Measurements from ENCODE around the gene GALT. TPM values are rescaled to one million over a fixed set of nuclear protein-coding genes. Genes with fewer than 3 reads are reported as not detected.

Gene GALT
- total RNA-seq, 2 donors from 2014 or later = 44.3 to 49.3 TPM

DNA sequence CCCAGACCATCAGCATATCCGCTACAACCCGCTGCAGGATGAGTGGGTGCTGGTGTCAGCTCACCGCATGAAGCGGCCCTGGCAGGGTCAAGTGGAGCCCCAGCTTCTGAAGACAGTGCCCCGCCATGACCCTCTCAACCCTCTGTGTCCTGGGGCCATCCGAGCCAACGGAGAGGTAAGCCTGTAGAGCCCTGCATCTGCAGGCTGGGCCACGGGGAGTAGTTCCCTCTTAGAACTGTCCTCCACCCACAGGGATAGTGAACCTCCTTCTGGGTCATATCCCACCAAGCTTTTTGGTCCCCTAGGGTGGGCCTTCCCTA is 569 bp downstream of the GALT start:
- DNase-seq = no peak
- Histone ChIP-seq H3K27ac (ENCODE audit: low read depth, low read length) (no peak overlapping the region), H3K4me3 (ENCODE audit: low read length) (peak overlapping the region; percentile 87), H3K9me3 (ENCODE audit: control insufficient read depth, low read length) (no peaks in the 10 kb centered on the region), H3K9ac (ENCODE audit: extremely low read depth, low read length, poor library complexity, severe bottlenecking) (peak overlapping the region; percentile 65), H3K36me3 (ENCODE audit: control insufficient read depth, insufficient read depth, low read length) (peaks cover 28% of the 10 kb centered on the region), H3K4me1 (ENCODE audit: control insufficient read depth, insufficient read depth, low read length) (peaks cover 14% of the 10 kb centered on the region), H3K27me3 (ENCODE audit: control insufficient read depth, insufficient read depth, low read length, poor library complexity, severe bottlenecking) (no peaks in the 10 kb centered on the region)
- H3K27me3 Mint-ChIP-seq (ENCODE audit: insufficient read depth) = no peaks in the 10 kb centered on the region
- peak overlapping the region; percentile 83 for H3K4me3 Mint-ChIP-seq
- 0 to 10% methylated on average over 2 to 8 of the region's 8 CpGs for WGBS, 2 experiments (ENCODE audit: insufficient coverage in 1 of 2, insufficient read length in 1 of 2)
- H3K27ac Mint-ChIP-seq = peak overlapping the region; percentile 89
- H3K36me3 Mint-ChIP-seq (ENCODE audit: low read depth) = peaks cover 20% of the 10 kb centered on the region
- no peaks in the 10 kb centered on the region for H3K9me3 Mint-ChIP-seq
- H3K4me1 Mint-ChIP-seq = peaks cover 34% of the 10 kb centered on the region
- TF ChIP-seq, protein P1, sequence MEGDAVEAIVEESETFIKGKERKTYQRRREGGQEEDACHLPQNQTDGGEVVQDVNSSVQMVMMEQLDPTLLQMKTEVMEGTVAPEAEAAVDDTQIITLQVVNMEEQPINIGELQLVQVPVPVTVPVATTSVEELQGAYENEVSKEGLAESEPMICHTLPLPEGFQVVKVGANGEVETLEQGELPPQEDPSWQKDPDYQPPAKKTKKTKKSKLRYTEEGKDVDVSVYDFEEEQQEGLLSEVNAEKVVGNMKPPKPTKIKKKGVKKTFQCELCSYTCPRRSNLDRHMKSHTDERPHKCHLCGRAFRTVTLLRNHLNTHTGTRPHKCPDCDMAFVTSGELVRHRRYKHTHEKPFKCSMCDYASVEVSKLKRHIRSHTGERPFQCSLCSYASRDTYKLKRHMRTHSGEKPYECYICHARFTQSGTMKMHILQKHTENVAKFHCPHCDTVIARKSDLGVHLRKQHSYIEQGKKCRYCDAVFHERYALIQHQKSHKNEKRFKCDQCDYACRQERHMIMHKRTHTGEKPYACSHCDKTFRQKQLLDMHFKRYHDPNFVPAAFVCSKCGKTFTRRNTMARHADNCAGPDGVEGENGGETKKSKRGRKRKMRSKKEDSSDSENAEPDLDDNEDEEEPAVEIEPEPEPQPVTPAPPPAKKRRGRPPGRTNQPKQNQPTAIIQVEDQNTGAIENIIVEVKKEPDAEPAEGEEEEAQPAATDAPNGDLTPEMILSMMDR (conservative IDR thresholded peaks at IDR 0.05) = no peak

DNA sequence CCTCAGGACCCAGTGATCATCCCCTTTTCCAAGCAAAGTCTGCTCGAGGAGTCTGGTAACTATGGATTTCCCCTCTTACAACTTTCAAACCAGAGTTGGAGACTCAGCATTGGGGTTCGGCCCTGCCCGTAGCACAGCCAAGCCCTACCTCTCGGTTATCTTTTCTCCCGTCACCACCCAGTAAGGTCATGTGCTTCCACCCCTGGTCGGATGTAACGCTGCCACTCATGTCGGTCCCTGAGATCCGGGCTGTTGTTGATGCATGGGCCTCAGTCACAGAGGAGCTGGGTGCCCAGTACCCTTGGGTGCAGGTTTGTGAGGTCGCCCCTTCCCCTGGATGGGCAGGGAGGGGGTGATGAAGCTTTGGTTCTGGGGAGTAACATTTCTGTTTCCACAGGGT is 1.2 kb downstream of the GALT start:
- DNase-seq = no peak
- H3K9ac ChIP-seq (ENCODE audit: extremely low read depth, low read length, poor library complexity, severe bottlenecking) = no peak overlapping the region
- no peaks in the 10 kb centered on the region for H3K27me3 ChIP-seq (ENCODE audit: control insufficient read depth, insufficient read depth, low read length, poor library complexity, severe bottlenecking)
- H3K4me3 ChIP-seq (ENCODE audit: low read length) = peak overlapping the region; percentile 87
- TF ChIP-seq, protein P1 (conservative IDR thresholded peaks at IDR 0.05) = no peak
- no peak overlapping the region for H3K27ac ChIP-seq (ENCODE audit: low read depth, low read length)
- WGBS, 2 experiments (ENCODE audit: insufficient coverage in 1 of 2, insufficient read length in 1 of 2) = 87 to 88% methylated on average over 9 to 10 of the region's 10 CpGs
- Mint-ChIP-seq H3K9me3 (no peaks in the 10 kb centered on the region), H3K27me3 (ENCODE audit: insufficient read depth) (no peaks in the 10 kb centered on the region), H3K27ac (no peak overlapping the region), H3K4me1 (peaks cover 40% of the 10 kb centered on the region), H3K4me3 (peak overlapping the region; percentile 83), H3K36me3 (ENCODE audit: low read depth) (peaks cover 20% of the 10 kb centered on the region)
- peaks cover 28% of the 10 kb centered on the region for H3K36me3 ChIP-seq (ENCODE audit: control insufficient read depth, insufficient read depth, low read length)
- H3K4me1 ChIP-seq (ENCODE audit: control insufficient read depth, insufficient read depth, low read length) = peaks cover 20% of the 10 kb centered on the region
- no peaks in the 10 kb centered on the region for H3K9me3 ChIP-seq (ENCODE audit: control insufficient read depth, low read length)

DNA sequence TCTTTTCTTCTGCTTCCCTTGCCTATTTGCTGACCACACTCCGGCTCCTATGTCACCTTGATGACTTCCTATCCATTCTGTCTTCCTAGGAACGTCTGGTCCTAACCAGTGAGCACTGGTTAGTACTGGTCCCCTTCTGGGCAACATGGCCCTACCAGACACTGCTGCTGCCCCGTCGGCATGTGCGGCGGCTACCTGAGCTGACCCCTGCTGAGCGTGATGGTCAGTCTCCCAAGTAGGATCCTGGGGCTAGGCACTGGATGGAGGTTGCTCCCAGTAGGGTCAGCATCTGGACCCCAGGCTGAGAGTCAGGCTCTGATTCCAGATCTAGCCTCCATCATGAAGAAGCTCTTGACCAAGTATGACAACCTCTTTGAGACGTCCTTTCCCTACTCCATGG is 2.2 kb downstream of the GALT start:
- TF ChIP-seq, protein P1 (conservative IDR thresholded peaks at IDR 0.05) = no peak
- peaks cover 27% of the 10 kb centered on the region for H3K4me1 ChIP-seq (ENCODE audit: control insufficient read depth, insufficient read depth, low read length)
- H3K27ac ChIP-seq (ENCODE audit: low read depth, low read length) = no peak overlapping the region
- no peaks in the 10 kb centered on the region for H3K9me3 Mint-ChIP-seq
- peaks cover 28% of the 10 kb centered on the region for H3K36me3 ChIP-seq (ENCODE audit: control insufficient read depth, insufficient read depth, low read length)
- H3K27ac Mint-ChIP-seq = no peak overlapping the region
- WGBS, 2 experiments (ENCODE audit: insufficient coverage in 1 of 2, insufficient read length in 1 of 2) = 95 to 97% methylated on average over 7 to 8 of the region's 8 CpGs
- no peaks in the 10 kb centered on the region for H3K9me3 ChIP-seq (ENCODE audit: control insufficient read depth, low read length)
- H3K4me3 Mint-ChIP-seq = no peak overlapping the region
- H3K27me3 Mint-ChIP-seq (ENCODE audit: insufficient read depth) = no peaks in the 10 kb centered on the region
- H3K4me3 ChIP-seq (ENCODE audit: low read length) = no peak overlapping the region
- H3K36me3 Mint-ChIP-seq (ENCODE audit: low read depth) = peaks cover 20% of the 10 kb centered on the region
- H3K4me1 Mint-ChIP-seq = peaks cover 49% of the 10 kb centered on the region
- no peak overlapping the region for H3K9ac ChIP-seq (ENCODE audit: extremely low read depth, low read length, poor library complexity, severe bottlenecking)
- H3K27me3 ChIP-seq (ENCODE audit: control insufficient read depth, insufficient read depth, low read length, poor library complexity, severe bottlenecking) = no peaks in the 10 kb centered on the region
- no peak for DNase-seq

All from endodermal cell (in vitro differentiated cells).